ENCODE measurements around the gene COL19A1.

COL19A1 gene

GRCh38 chr6:70059039-70059719 is 192.8 kb downstream of the COL19A1 start:
- CTCF ChIA-PET: no interaction called here
- H3K9me3 Mint-ChIP-seq: no peaks in the 10 kb centered on the region
- H3K27me3 Mint-ChIP-seq: no peaks in the 10 kb centered on the region
- no peak overlapping the region for H3K27ac Mint-ChIP-seq
- no peaks in the 10 kb centered on the region for H3K36me3 Mint-ChIP-seq
- DNase-seq: no peak
- H3K4me3 Mint-ChIP-seq: no peak overlapping the region
- no peaks in the 10 kb centered on the region for H3K4me1 Mint-ChIP-seq

- Mint-ChIP-seq H3K27me3 (no peaks in the 10 kb centered on the region), H3K4me3 (no peak overlapping the region), H3K4me1 (no peaks in the 10 kb centered on the region), H3K9me3 (no peaks in the 10 kb centered on the region), H3K27ac (no peak overlapping the region), H3K36me3 (no peaks in the 10 kb centered on the region)
- CTCF ChIA-PET: no interaction called here
- no peak for DNase-seq
Observed at GRCh38 chr6:70060680-70061079, 194.3 kb downstream of the COL19A1 start.

GRCh38 chr6:70061546-70061945 is 195.2 kb downstream of the COL19A1 start:
- H3K9me3 Mint-ChIP-seq: no peaks in the 10 kb centered on the region
- H3K4me3 Mint-ChIP-seq: no peak overlapping the region
- no peaks in the 10 kb centered on the region for H3K4me1 Mint-ChIP-seq
- no peaks in the 10 kb centered on the region for H3K36me3 Mint-ChIP-seq
- H3K27ac Mint-ChIP-seq: no peak overlapping the region
- CTCF ChIA-PET: no interaction called here
- no peaks in the 10 kb centered on the region for H3K27me3 Mint-ChIP-seq
- DNase-seq: no peak

- Mint-ChIP-seq H3K9me3 (no peaks in the 10 kb centered on the region), H3K4me1 (no peaks in the 10 kb centered on the region), H3K36me3 (no peaks in the 10 kb centered on the region), H3K27me3 (no peaks in the 10 kb centered on the region), H3K27ac (no peak overlapping the region), H3K4me3 (no peak overlapping the region)
- CTCF ChIA-PET: no interaction called here
- no peak for DNase-seq
Observed at GRCh38 chr6:70062010-70062409, 195.7 kb downstream of the COL19A1 start.

GRCh38 chr6:70072540-70073179 is 206.3 kb downstream of the COL19A1 start:
- CTCF ChIA-PET: no interaction called here
- Mint-ChIP-seq H3K4me3 (no peak overlapping the region), H3K9me3 (no peaks in the 10 kb centered on the region), H3K4me1 (no peaks in the 10 kb centered on the region), H3K27ac (no peak overlapping the region), H3K27me3 (no peaks in the 10 kb centered on the region), H3K36me3 (no peaks in the 10 kb centered on the region)
- no peak for DNase-seq

GRCh38 chr6:70073637-70074036 is 207.3 kb downstream of the COL19A1 start:
- CTCF ChIA-PET: no interaction called here
- Mint-ChIP-seq H3K4me1 (no peaks in the 10 kb centered on the region), H3K27me3 (no peaks in the 10 kb centered on the region), H3K4me3 (no peak overlapping the region), H3K9me3 (no peaks in the 10 kb centered on the region), H3K27ac (no peak overlapping the region), H3K36me3 (no peaks in the 10 kb centered on the region)
- DNase-seq: no peak

- CTCF ChIA-PET: no interaction called here
- H3K27me3 Mint-ChIP-seq: no peaks in the 10 kb centered on the region
- DNase-seq: no peak
- H3K4me1 Mint-ChIP-seq: no peaks in the 10 kb centered on the region
- H3K27ac Mint-ChIP-seq: no peak overlapping the region
- no peak overlapping the region for H3K4me3 Mint-ChIP-seq
- no peaks in the 10 kb centered on the region for H3K9me3 Mint-ChIP-seq
- no peaks in the 10 kb centered on the region for H3K36me3 Mint-ChIP-seq
Observed at GRCh38 chr6:70079241-70079640, 212.9 kb downstream of the COL19A1 start.

- DNase-seq: no peak
- Mint-ChIP-seq H3K27me3 (no peaks in the 10 kb centered on the region), H3K27ac (no peak overlapping the region), H3K4me1 (no peaks in the 10 kb centered on the region), H3K9me3 (no peaks in the 10 kb centered on the region), H3K36me3 (no peaks in the 10 kb centered on the region), H3K4me3 (no peak overlapping the region)
- CTCF ChIA-PET: no interaction called here
Observed at GRCh38 chr6:70080443-70081070, 214.2 kb downstream of the COL19A1 start.

- Mint-ChIP-seq H3K4me3 (no peak overlapping the region), H3K9me3 (no peaks in the 10 kb centered on the region), H3K36me3 (no peaks in the 10 kb centered on the region), H3K27ac (no peak overlapping the region), H3K4me1 (no peaks in the 10 kb centered on the region), H3K27me3 (no peaks in the 10 kb centered on the region)
- CTCF ChIA-PET: no interaction called here
- no peak for DNase-seq
Observed at GRCh38 chr6:70082830-70083229, 216.5 kb downstream of the COL19A1 start.

- no peaks in the 10 kb centered on the region for H3K4me1 Mint-ChIP-seq
- H3K9me3 Mint-ChIP-seq: no peaks in the 10 kb centered on the region
- no peak overlapping the region for H3K27ac Mint-ChIP-seq
- CTCF ChIA-PET: no interaction called here
- no peaks in the 10 kb centered on the region for H3K36me3 Mint-ChIP-seq
- DNase-seq: no peak
- no peak overlapping the region for H3K4me3 Mint-ChIP-seq
- H3K27me3 Mint-ChIP-seq: no peaks in the 10 kb centered on the region
Observed at GRCh38 chr6:70086806-70087205, 220.4 kb downstream of the COL19A1 start.

- no peak for DNase-seq
- Mint-ChIP-seq H3K27ac (no peak overlapping the region), H3K27me3 (peaks cover 4% of the 10 kb centered on the region), H3K36me3 (no peaks in the 10 kb centered on the region), H3K4me3 (no peak overlapping the region), H3K9me3 (no peaks in the 10 kb centered on the region), H3K4me1 (no peaks in the 10 kb centered on the region)
- CTCF ChIA-PET: interaction anchor here (1.3 kb wide), 1 partner anchor 9 kb away, joined by 3 read pairs; no protein-coding TSS in a partner anchor
Observed at GRCh38 chr6:70094156-70094555, 227.8 kb downstream of the COL19A1 start.

- Mint-ChIP-seq H3K27me3 (peaks cover 4% of the 10 kb centered on the region), H3K4me3 (no peak overlapping the region), H3K4me1 (no peaks in the 10 kb centered on the region), H3K9me3 (no peaks in the 10 kb centered on the region), H3K36me3 (no peaks in the 10 kb centered on the region), H3K27ac (no peak overlapping the region)
- DNase-seq: no peak
- CTCF ChIA-PET: no interaction called here
Observed at GRCh38 chr6:70099732-70100131, 233.4 kb downstream of the COL19A1 start.

- Mint-ChIP-seq H3K9me3 (no peaks in the 10 kb centered on the region), H3K4me3 (no peak overlapping the region), H3K36me3 (no peaks in the 10 kb centered on the region), H3K27me3 (peaks cover under 1% of the 10 kb centered on the region), H3K27ac (no peak overlapping the region), H3K4me1 (no peaks in the 10 kb centered on the region)
- CTCF ChIA-PET: interaction anchor here (1.0 kb wide), 1 partner anchor 9 kb away, joined by 3 read pairs; no protein-coding TSS in a partner anchor
- no peak for DNase-seq
Observed at GRCh38 chr6:70103798-70104197, 237.4 kb downstream of the COL19A1 start.

GRCh38 chr6:70107852-70108629 is 241.7 kb downstream of the COL19A1 start:
- Mint-ChIP-seq H3K4me1 (no peaks in the 10 kb centered on the region), H3K4me3 (no peak overlapping the region), H3K36me3 (no peaks in the 10 kb centered on the region), H3K27ac (no peak overlapping the region), H3K27me3 (no peaks in the 10 kb centered on the region), H3K9me3 (no peaks in the 10 kb centered on the region)
- no peak for DNase-seq
- CTCF ChIA-PET: interaction anchor here (0.8 to 2.1 kb wide), 8 partner anchors 13 to 1536 kb away, joined by 3 to 5 read pairs (median 3); no protein-coding TSS in a partner anchor

All from activated naive CD4-positive, alpha-beta T cell treated with anti-CD3 and anti-CD28 coated beads, Interleukin-2, amount 10 ng/mL, durations not matched to agents 7 days and 5 days (primary cell).